SK-N-MC (cell line): ENCODE results near the gene SBNO1.
"Not testable (repeated sequence)": the region's sequence is repeated elsewhere in the genome, so short reads cannot be mapped to it uniquely, and the experiment has no call there.

Experiments used
- DNase-seq: peaks from one replicate; pipeline ENCODE4 v3.0.0-alpha.2; 2011; ENCODE audit warnings: low read depth, low spot score
- H3K27ac ChIP-seq: fragments of 200-600 bp; sonication (generic); 2 replicates; pipeline ENCODE4 v1.5.1; 2016; ENCODE audit warnings: mixed run types
- H3K36me3 ChIP-seq: fragments of 200-600 bp; sonication (generic); 2 replicates; pipeline ENCODE4 v1.6.1; 2017; ENCODE audit warnings: antibody characterized with exemption, low read length, mixed read lengths; ENCODE audit not compliant: insufficient read depth
- H3K4me3 ChIP-seq: fragments of 200-600 bp; sonication (generic); 2 replicates; pipeline ENCODE4 v1.5.1; 2016
- H3K9ac ChIP-seq: fragments of 200-600 bp; sonication (generic); 2 replicates; pipeline ENCODE4 v1.8.0; 2017; ENCODE audit warnings: mixed run types, mixed read lengths; ENCODE audit not compliant: insufficient read length
- H3K9me3 ChIP-seq: fragments of 200-600 bp; sonication (generic); 2 replicates; pipeline ENCODE4 v1.6.1; 2017; ENCODE audit warnings: low read depth, mild to moderate bottlenecking, antibody characterized with exemption, low read length, moderate library complexity, mixed read lengths
- EZH2 ChIP-seq: fragments of 200-600 bp; sonication (generic); IDR thresholded peaks from one replicate; pipeline ENCODE4 v1.6.1; 2017; ENCODE audit warnings: antibody characterized with exemption
- FOXP2 ChIP-seq: optimal IDR thresholded peaks from 2 replicates; pipeline ENCODE3; 2011; ENCODE audit warnings: mild to moderate bottlenecking, moderate library complexity; ENCODE audit not compliant: insufficient read depth; ENCODE audit errors: extremely low read length, control extremely low read depth
- POLR2AphosphoS5 ChIP-seq: IDR thresholded peaks from 2 replicates; pipeline ENCODE4 v1.6.1; 2012; ENCODE audit warnings: mild to moderate bottlenecking, low read depth, low read length, borderline replicate concordance

SBNO1 gene

DNA sequence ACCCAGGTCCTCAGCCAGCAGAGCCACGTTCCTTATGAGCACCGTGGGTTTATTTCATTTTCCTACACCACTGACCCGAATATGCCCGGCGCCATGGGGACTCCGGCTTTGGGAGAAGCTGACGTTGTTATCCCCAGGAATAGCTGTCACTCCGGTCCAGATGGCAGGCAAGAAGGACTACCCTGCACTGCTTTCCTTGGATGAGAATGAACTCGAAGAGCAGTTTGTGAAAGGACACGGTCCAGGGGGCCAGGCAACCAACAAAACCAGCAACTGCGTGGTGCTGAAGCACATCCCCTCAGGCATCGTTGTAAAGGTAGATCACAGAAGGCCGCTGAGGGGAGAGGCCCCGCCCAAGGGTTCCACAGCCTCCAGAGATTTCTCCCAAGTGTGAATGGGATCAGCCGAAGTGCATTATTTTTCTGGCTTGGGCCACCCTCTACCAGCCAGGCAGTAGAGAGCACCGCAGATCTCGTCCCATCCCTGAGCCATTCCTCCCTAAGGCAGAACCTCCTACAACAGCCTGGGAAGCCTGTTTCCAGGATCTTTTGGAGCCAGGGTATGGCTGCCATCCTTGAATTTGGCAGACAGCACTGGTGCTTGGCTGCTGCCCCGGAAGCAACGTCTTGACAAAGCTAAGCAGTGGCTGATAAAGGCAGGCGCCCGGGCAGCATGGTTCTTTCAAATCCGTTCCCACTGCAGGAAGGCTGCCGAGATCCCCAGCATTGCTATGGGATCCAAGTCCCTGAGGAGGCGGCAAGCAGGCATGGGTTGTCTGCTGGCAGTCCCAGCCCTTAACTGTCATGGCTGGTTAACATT, 110.8 kb downstream of the SBNO1 start:
- H3K36me3 ChIP-seq: peaks cover 45% of the 10 kb centered on the region

DNA sequence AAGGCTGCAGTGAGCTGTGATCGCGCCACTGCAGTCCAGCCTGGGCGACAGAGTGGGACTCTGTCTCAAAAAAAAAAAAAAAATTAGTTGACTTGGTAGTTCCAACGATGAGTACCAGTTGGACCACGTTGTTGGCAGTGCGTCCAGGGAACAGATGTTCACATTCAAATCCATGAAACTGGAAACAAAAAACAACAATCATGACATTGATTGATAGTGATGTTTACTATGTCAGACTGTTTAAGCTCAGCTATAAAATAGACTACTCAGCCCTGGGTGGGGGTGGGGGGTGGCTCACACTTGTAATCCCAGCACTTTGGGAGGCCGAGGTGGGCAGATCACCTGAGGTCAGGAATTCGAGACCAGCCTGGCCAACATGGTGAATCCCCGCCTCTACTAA, 112.3 kb downstream of the SBNO1 start:
- not testable (repeated sequence) for H3K9me3 ChIP-seq, H3K4me3 ChIP-seq, DNase-seq, H3K27ac ChIP-seq, H3K9ac ChIP-seq
- peaks cover 43% of the 10 kb centered on the region for H3K36me3 ChIP-seq

More for the DNA sequence above, 110.8 kb downstream of the SBNO1 start:
- no peaks in the 10 kb centered on the region for H3K9me3 ChIP-seq
- no peak; the same call in 1 of the 2 replicates for TF ChIP-seq POLR2AphosphoS5
- H3K27ac ChIP-seq: no peak overlapping the region
- no peak overlapping the region for H3K9ac ChIP-seq
- H3K4me3 ChIP-seq: no peak overlapping the region
- DNase-seq: no peak

DNA sequence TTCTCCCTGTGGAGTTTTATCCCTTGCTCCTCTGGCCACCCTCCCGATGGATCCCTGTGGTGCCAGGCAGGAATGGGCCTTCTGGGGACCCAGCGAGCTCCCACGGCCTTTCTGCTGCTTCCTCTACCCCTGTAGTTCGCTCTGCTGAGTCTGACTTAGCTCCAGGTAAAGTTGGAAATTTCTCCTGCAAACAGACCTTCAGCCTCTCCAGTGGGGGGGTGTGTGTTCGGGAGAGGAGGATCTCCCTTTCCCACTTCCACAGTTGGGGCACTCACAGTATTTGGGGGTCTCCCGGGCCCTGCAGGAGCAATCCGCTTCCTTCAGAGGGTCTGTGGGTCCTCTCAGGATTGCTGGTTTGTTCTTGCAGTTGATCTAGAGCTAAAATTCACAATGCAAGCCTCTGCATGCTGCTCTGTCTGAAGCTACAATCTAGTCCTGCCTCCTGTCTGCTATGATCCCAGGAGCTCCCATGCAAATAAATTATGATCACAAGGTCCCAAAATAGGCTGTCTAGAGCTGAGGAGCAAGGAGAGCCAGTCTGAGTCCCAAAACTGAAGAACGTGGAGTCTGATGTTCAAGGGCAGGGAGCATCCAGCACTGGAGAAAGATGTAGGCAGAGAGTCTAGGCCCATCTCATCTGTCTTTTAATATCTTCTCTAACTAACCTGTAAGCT, 113.1 kb downstream of the SBNO1 start:
- DNase-seq: no peak
- Histone ChIP-seq H3K27ac (peak overlapping the region; percentile 77), H3K4me3 (no peak overlapping the region), H3K36me3 (peaks cover 37% of the 10 kb centered on the region), H3K9me3 (no peaks in the 10 kb centered on the region), H3K9ac (peak overlapping the region; percentile 32)
- TF ChIP-seq EZH2 (no peak), FOXP2 (no peak), POLR2AphosphoS5 (no peak)

- H3K27ac ChIP-seq: peak overlapping the region; percentile 77
- H3K9ac ChIP-seq: peak overlapping the region; percentile 32
- TF ChIP-seq FOXP2 (no peak), POLR2AphosphoS5 (no peak), EZH2 (no peak)
- no peak overlapping the region for H3K4me3 ChIP-seq
- no peak for DNase-seq
- H3K36me3 ChIP-seq: peaks cover 32% of the 10 kb centered on the region
- H3K9me3 ChIP-seq: no peaks in the 10 kb centered on the region
Measured at GRCh38 chr12:123250471-123251383, 113.9 kb downstream of the SBNO1 start.

DNA sequence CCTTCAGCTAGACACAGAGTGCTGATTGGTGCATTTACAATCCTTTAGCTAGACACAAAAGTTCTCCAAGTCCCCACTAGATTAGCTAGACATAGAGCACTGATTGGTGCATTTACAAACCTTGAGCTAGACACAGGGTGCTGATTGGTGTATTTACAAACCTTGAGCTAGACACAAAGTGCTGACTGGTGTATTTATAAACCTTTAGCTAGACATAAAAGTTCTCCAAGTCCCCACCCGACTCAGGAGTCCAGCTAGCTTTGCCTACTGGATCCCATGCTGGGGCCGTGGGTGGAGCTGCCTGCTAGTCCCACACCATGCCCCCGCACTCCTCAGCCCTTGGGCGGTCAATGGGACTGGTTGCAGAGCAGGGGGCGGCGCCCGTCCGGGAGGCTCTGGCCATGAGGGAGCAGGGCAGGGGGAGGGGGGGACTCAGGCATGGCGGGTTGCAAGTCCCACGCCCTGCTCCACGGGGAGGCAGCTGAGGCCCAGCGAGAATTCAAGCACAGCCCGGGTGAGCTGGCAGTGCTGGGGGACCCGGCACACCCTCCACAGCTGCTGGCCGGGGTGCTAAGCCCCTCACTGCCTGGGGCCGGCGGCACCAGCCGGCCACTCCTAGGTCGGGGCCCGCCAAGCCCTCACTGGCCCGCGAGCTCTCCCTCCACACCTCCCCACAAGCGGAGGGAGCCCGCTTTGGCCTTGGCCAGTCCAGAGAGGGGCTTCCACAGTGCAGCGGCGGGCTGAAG, 115.5 kb downstream of the SBNO1 start:
- H3K27ac ChIP-seq, H3K9me3 ChIP-seq, H3K9ac ChIP-seq, DNase-seq, H3K4me3 ChIP-seq: not testable (repeated sequence)
- peaks cover 21% of the 10 kb centered on the region for H3K36me3 ChIP-seq

DNA sequence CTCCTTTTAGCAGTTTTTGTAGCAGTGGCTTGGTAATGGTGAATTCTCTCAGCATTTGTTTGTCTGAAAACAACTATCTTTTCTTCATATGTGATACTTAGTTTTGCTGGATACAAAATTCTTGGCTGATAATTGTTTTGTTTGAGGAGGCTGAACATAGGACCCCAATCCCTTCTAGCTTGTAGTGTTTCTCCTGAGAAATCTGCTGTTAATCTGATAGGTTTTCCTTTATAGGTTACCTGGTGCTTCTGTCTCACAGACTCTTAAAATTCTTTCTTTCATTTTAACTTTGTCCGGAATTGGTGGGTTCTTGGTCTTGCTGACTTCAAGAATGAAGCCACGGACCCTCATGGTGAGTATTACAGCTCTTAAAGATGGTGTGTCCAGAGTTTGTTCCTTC, 116.5 kb downstream of the SBNO1 start:
- not testable (repeated sequence) for H3K9ac ChIP-seq, H3K4me3 ChIP-seq, H3K27ac ChIP-seq, DNase-seq, H3K9me3 ChIP-seq
- peaks cover 11% of the 10 kb centered on the region; the same call in 1 of the 2 replicates for H3K36me3 ChIP-seq

DNA sequence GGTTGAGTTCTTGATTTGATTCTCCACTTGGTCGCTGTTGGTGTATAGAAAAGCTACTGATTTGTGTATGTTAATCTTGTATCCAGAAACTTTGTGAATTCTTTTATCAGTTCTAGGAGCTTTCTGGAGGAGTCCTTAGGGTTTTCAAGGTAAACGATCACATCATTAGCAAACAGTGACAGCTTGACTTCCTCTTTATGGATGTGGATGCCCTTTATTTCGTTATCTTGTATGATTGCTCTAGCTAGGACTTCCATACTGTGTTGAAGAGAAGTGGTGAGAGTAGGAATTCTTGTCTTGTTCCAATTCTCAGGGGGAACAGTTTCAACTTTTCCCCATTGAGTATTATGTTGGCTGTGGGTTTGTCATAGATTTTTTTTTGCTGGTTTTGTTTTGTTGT, 119.0 kb downstream of the SBNO1 start:
- no peaks in the 10 kb centered on the region for H3K9me3 ChIP-seq
- H3K27ac ChIP-seq: no peak overlapping the region
- H3K36me3 ChIP-seq: peaks cover 15% of the 10 kb centered on the region; the same call in 1 of the 2 replicates
- DNase-seq: no peak
- H3K9ac ChIP-seq: no peak overlapping the region
- H3K4me3 ChIP-seq: no peak overlapping the region
- no peak for TF ChIP-seq POLR2AphosphoS5
- no peak for TF ChIP-seq EZH2
- TF ChIP-seq FOXP2: no peak

DNA sequence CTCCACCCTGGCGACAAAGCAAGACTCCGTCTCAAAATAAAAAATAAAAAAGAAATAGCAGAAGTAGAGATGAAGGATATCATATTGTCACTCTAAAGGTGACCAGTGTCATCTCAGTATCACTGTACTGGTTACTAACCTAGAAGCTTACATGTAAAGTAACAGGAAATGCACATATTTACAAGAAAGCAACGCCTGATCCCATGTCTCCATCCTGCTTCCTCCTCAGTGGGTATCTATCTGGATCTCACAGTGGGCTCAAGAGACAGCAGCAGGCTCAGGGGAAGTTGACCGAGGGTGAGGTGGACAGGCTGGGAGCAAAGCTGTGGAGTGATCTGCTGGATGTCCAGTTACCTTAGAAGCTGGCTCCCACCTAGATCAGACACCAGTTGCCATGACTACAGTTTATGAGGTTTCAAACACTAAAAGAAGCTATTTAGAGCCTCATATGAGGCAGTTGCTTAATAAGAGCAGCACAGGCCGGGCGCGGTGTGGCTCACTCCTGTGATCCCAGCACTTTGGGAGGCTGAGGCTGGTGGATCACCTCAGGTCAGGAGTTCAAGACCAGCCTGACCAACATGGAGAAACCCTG, 120.9 kb downstream of the SBNO1 start:
- H3K27ac ChIP-seq: no peak overlapping the region
- peaks cover 12% of the 10 kb centered on the region; the same call in 1 of the 2 replicates for H3K36me3 ChIP-seq
- no peak for TF ChIP-seq POLR2AphosphoS5
- TF ChIP-seq EZH2: no peak
- TF ChIP-seq FOXP2: no peak
- no peak overlapping the region for H3K9ac ChIP-seq
- DNase-seq: no peak
- H3K9me3 ChIP-seq: no peaks in the 10 kb centered on the region
- no peak overlapping the region for H3K4me3 ChIP-seq
